HepG2 (cell line): Measurements from ENCODE around the gene VDR. TPM values are rescaled to one million over a fixed set of nuclear protein-coding genes. Genes with fewer than 3 reads are reported as not detected.
A peak's percentile ranks its signal among the peaks of the same experiment; 100 is the strongest.

Experiments
- ATAC-seq: fragments of 200-7000 bp; cut with Tn5 transposase; 3 replicates; pipeline ENCODE4 v1.9.1; 2020; ENCODE audit warnings: mild to moderate bottlenecking, moderate library complexity
- BruUV-seq: library from RNA; stranded (reverse); fragments of 400-500 nt; replicated peaks from 2 replicates; lab custom pipeline; 2021; lab: Mats Ljungman, UMichigan
- CTCF ChIA-PET: fragments of 300-600 bp; formaldehyde crosslinking; extraction: SDS; loops from one replicate; lab custom pipeline; 2021; ENCODE audit warnings: low total read pairs, inconsistent platforms, low intra/inter-chr PET ratio; lab: Yijun Ruan, JAX
- POLR2A ChIA-PET: fragments of 350-600 bp; sonication (Branson Sonifier 250); formaldehyde crosslinking; loops from one replicate; lab custom pipeline; 2020; ENCODE audit warnings: antibody characterized with exemption, inconsistent platforms; lab: Yijun Ruan, JAX
- DNase-seq: peaks from one replicate; pipeline ENCODE4 v3.0.0-alpha.2; 2015; ENCODE audit warnings: low spot score
- FAIRE-seq: peaks from 3 replicates; lab custom pipeline; 2011; peaks lifted over from hg19 to GRCh38; lab: Jason Lieb, UNC
- H2AFZ ChIP-seq: one replicate; pipeline ENCODE4 v1.6.1; 2011; ENCODE audit warnings: low read length, inconsistent platforms
- H3K27ac ChIP-seq: fragments of 300-600 bp; 3 replicates; pipeline ENCODE4 v1.8.0; 2011; ENCODE audit warnings: mixed run types, mild to moderate bottlenecking, mixed read lengths, low read length, inconsistent platforms; ENCODE audit not compliant: insufficient read depth; ENCODE audit errors: extremely low read length
- H3K27me3 ChIP-seq, 2 experiments: fragments of 200-600 bp in 1 of 2; 2 replicates in 1 of 2; 3 replicates in 1 of 2; pipeline versions ENCODE4 v1.6.0 to v1.8.0; 2011; ENCODE audit warnings: low read length in 2 of 2, mild to moderate bottlenecking in 2 of 2, moderate library complexity in 2 of 2, inconsistent platforms in 1 of 2; ENCODE audit not compliant: insufficient read depth in 2 of 2, control insufficient read depth in 1 of 2
- H3K36me3 ChIP-seq, 2 experiments: fragments of 200-600 bp in 1 of 2; replicated peaks in 1 of 2; 2 replicates in 1 of 2; 3 replicates in 1 of 2; pipeline versions ENCODE4 v1.5.1 to v1.8.0; 2011; ENCODE audit warnings: low read length in 2 of 2, inconsistent platforms in 1 of 2; ENCODE audit not compliant: insufficient read depth in 2 of 2, control insufficient read depth in 1 of 2
- H3K4me1 ChIP-seq: 2 replicates; pipeline ENCODE4 v1.5.1; 2012; ENCODE audit warnings: low read length, inconsistent platforms; ENCODE audit not compliant: insufficient read depth
- H3K4me2 ChIP-seq: 2 replicates; pipeline ENCODE4 v1.6.0; 2011; ENCODE audit warnings: low read depth, low read length, inconsistent platforms
- H3K4me3 ChIP-seq, 3 experiments: fragments of 200-600 bp in 1 of 3; sonication (generic), shearing (Covaris generic) in 1 of 3; replicated peaks in 1 of 3; 2 replicates each; pipeline ENCODE4 v1.5.1; 2011 to 2016; ENCODE audit warnings: low read length in 3 of 3, inconsistent platforms in 2 of 3, low read depth in 2 of 3, mild to moderate bottlenecking in 2 of 3, control low read depth in 1 of 3, mixed read lengths in 1 of 3; ENCODE audit not compliant: insufficient read depth in 1 of 3
- H3K79me2 ChIP-seq: one replicate; pipeline ENCODE4 v1.6.1; 2011; ENCODE audit warnings: low read length, inconsistent platforms; ENCODE audit not compliant: insufficient read depth
- H3K9ac ChIP-seq: 2 replicates; pipeline ENCODE4 v1.6.0; 2011; ENCODE audit warnings: mild to moderate bottlenecking, low read depth, low read length, inconsistent platforms; ENCODE audit not compliant: insufficient read depth
- H3K9me3 ChIP-seq: 2 replicates; pipeline ENCODE4 v1.5.1; 2012; ENCODE audit warnings: mild to moderate bottlenecking, low read length
- H4K20me1 ChIP-seq: 2 replicates; pipeline ENCODE4 v1.6.0; 2011; ENCODE audit warnings: inconsistent platforms, mild to moderate bottlenecking, low read length, moderate library complexity; ENCODE audit not compliant: insufficient read depth
- ERF ChIP-seq: IDR thresholded peaks from 2 replicates; pipeline ENCODE4 v1.6.1; 2018; ENCODE audit warnings: missing biosample characterization, missing genetic modification reagents
- FOSL2 ChIP-seq: sonication (generic); formaldehyde crosslinking; IDR thresholded peaks from 2 replicates; pipeline ENCODE4 v1.4.0; 2020; ENCODE audit warnings: missing genetic modification reagents
- GTF2F1 ChIP-seq: fragments of 150-350 bp; IDR thresholded peaks from 2 replicates; pipeline ENCODE4 v1.6.1; 2014; ENCODE audit warnings: low read length
- IKZF1 ChIP-seq: fragments of 450-650 bp; IDR thresholded peaks from 2 replicates; pipeline ENCODE4 v1.7.1; 2016
- YEATS4 ChIP-seq: sonication (generic); formaldehyde crosslinking; IDR thresholded peaks from 2 replicates; pipeline ENCODE4 v1.4.0; 2020; ENCODE audit warnings: missing genetic modification reagents, borderline replicate concordance
- ZFX ChIP-seq: sonication (generic); formaldehyde crosslinking; IDR thresholded peaks from 2 replicates; pipeline ENCODE4 v1.4.0; 2020; ENCODE audit warnings: mild to moderate bottlenecking, low read depth, missing genetic modification reagents, moderate library complexity
- ZHX2 ChIP-seq, 2 experiments: sonication (generic) in 1 of 2; formaldehyde crosslinking in 1 of 2; IDR thresholded peaks; 2 replicates each; pipeline versions ENCODE4 v1.6.1 to v1.9.0; 2014 to 2022; ENCODE audit warnings: antibody characterized with exemption in 1 of 2, borderline replicate concordance in 1 of 2, inconsistent platforms in 1 of 2, low read depth in 1 of 2, missing genetic modification reagents in 1 of 2
- ZNF577 ChIP-seq: sonication (generic); formaldehyde crosslinking; IDR thresholded peaks from 2 replicates; pipeline ENCODE4 v1.4.0; 2020; ENCODE audit warnings: mild to moderate bottlenecking, low read depth, missing genetic modification reagents, borderline replicate concordance
- ZZZ3 ChIP-seq: sonication (generic); formaldehyde crosslinking; IDR thresholded peaks from 2 replicates; pipeline ENCODE4 v1.4.0; 2020; ENCODE audit warnings: missing genetic modification reagents, mild to moderate bottlenecking, borderline replicate concordance
- WGBS: methylation state at CpG from one replicate; pipeline ENCODE4 v1.1.6; 2017; ENCODE audit warnings: low lambda C conversion rate; 5-methylcytosine and 5-hydroxymethylcytosine counted together
- in situ Hi-C: cut with HindIII; loops from 2 replicates; pipeline ENCODE4 v1.10.0; 2017; ENCODE audit warnings: low pct_unique_long_range_greater_than_20kb; ENCODE audit not compliant: extremely low pct_ligation_motif_present
- intact Hi-C: fragments of 100-400 bp; cut with micrococcal nuclease; formaldehyde crosslinking; loops from one replicate; pipeline ENCODE4 v1.10.0; 2022; ENCODE audit not compliant: unreplicated experiment
- polyA plus RNA-seq, 8 experiments: library from polyadenylated mRNA; depleted of rRNA in 3 of 8; stranded (reverse) in 7 of 8; unstranded in 1 of 8; fragments of >200 nt; fragmentation: Illumina TruSeq in 4 of 8; extraction: Trizol in 4 of 8; gene quantifications; 2 replicates each; pipeline versions ENCODE4 v1.2.1 to v1.2.3, GENCODE V29; 2011 to 2016; ENCODE audit warnings: low read depth in 4 of 8, missing spikeins in 1 of 8, mixed read lengths in 1 of 8; ENCODE audit not compliant: insufficient read depth in 1 of 8
- total RNA-seq, 5 experiments: library from RNA; depleted of rRNA; stranded (reverse); fragments of >200 nt; fragmentation: Illumina TruSeq; extraction: Trizol; gene quantifications; 2 replicates each; pipeline ENCODE4 v1.2.3, GENCODE V29; 2016; ENCODE audit warnings: low read depth in 1 of 5

VDR gene
- total and polyA plus RNA-seq, 2 of the 13 experiments (the other 11 are each of a cell fraction or from before 2014, with no cell fraction given): 0.08 to 0.33 TPM

- Histone ChIP-seq H3K4me2 (0 out of 2 replicates have a peak overlapping the region, but pooled peaks have one; percentile 30), H3K4me1 (peaks cover 38% of the 10 kb centered on the region), H3K79me2 (no peaks in the 10 kb centered on the region), H3K9me3 (no peaks in the 10 kb centered on the region), H3K9ac (no peak overlapping the region), H2AFZ (no peak overlapping the region), H3K27me3 (no peaks in the 10 kb centered on the region), H4K20me1 (no peaks in the 10 kb centered on the region), H3K27ac (peak overlapping the region; percentile 47), H3K4me3 (no peak overlapping the region), H3K36me3 (no peaks in the 10 kb centered on the region)
- DNase-seq (no peak), ATAC-seq (peak; percentile 34), FAIRE-seq (no peak)
- ChIA-PET POLR2A (interaction anchor here (1.2 kb wide), 1 partner anchor 12 kb away, joined by 3 read pairs; no protein-coding TSS in a partner anchor), CTCF (no interaction called here)
- no CpG with 5 or more reads among the region's 7 CpGs for WGBS
- no TSS peak for BruUV-seq
- in situ Hi-C loops (no loop called here), intact Hi-C loops (no loop called here)
- 0 out of 2 replicates have a peak, but pooled peaks have one; percentile 28 for TF ChIP-seq ZFX (CRISPR knock-in tag)
- no peak for TF ChIP-seq FOSL2 (CRISPR knock-in tag)
These were observed 41.3 kb downstream of the VDR start for GRCh38 chr12:47863467-47863866.

- no peak overlapping the region for H3K4me2 ChIP-seq
- no peak for FAIRE-seq
- H3K9ac ChIP-seq: no peak overlapping the region
- TF ChIP-seq ZHX2 (IDR thresholded peaks at IDR 0.05; ENCODE audit: low read depth) (no peak), ZHX2 (CRISPR knock-in tag; IDR thresholded peaks at IDR 0.05; ENCODE audit: borderline replicate concordance) (no peak), GTF2F1 (no peak), ZNF577 (CRISPR knock-in tag) (no peak), ZZZ3 (CRISPR knock-in tag) (no peak), YEATS4 (CRISPR knock-in tag) (no peak), ERF (CRISPR knock-in tag) (no peak), IKZF1 (no peak)
- WGBS: 82% methylated on average over 5 of the region's 7 CpGs
- no peak for DNase-seq
- no peak overlapping the region for H3K4me3 ChIP-seq
- H3K36me3 ChIP-seq: no peaks in the 10 kb centered on the region
- H3K27me3 ChIP-seq: no peaks in the 10 kb centered on the region
- H3K79me2 ChIP-seq: no peaks in the 10 kb centered on the region
- ChIA-PET POLR2A (no interaction called here), CTCF (no interaction called here)
- intact Hi-C loops (no loop called here), in situ Hi-C loops (no loop called here)
- no peaks in the 10 kb centered on the region for H4K20me1 ChIP-seq
- H3K9me3 ChIP-seq: no peaks in the 10 kb centered on the region
- no peak for ATAC-seq
- peaks cover 38% of the 10 kb centered on the region for H3K4me1 ChIP-seq
- BruUV-seq: no TSS peak
- no peak overlapping the region for H3K27ac ChIP-seq
- no peak overlapping the region for H2AFZ ChIP-seq
These were observed 41.9 kb downstream of the VDR start for GRCh38 chr12:47862881-47863280.
